ENCODE results near the gene PDZD2.

PDZD2 gene

GRCh38 chr5:31895199-31895820 is 256.4 kb downstream of the PDZD2 start:
- no peaks in the 10 kb centered on the region for H3K4me1 ChIP-seq (ENCODE audit: control insufficient read depth, insufficient read depth, low read length)
- H3K27me3 ChIP-seq (ENCODE audit: control insufficient read depth, insufficient read depth, low read length), result no peaks in the 10 kb centered on the region
- no peaks in the 10 kb centered on the region for H3K36me3 ChIP-seq (ENCODE audit: control insufficient read depth, insufficient read depth, low read length)
- H3K9me3 ChIP-seq (ENCODE audit: control insufficient read depth, insufficient read depth, low read length), result no peaks in the 10 kb centered on the region
- no peak overlapping the region for H3K9ac ChIP-seq (ENCODE audit: low read depth, low read length)
- H3K4me3 ChIP-seq (ENCODE audit: low read depth, low read length), result no peak overlapping the region

- H3K27me3 ChIP-seq (ENCODE audit: control insufficient read depth, insufficient read depth, low read length), result no peaks in the 10 kb centered on the region
- no peaks in the 10 kb centered on the region for H3K9me3 ChIP-seq (ENCODE audit: control insufficient read depth, insufficient read depth, low read length)
- no peaks in the 10 kb centered on the region for H3K36me3 ChIP-seq (ENCODE audit: control insufficient read depth, insufficient read depth, low read length)
- H3K4me1 ChIP-seq (ENCODE audit: control insufficient read depth, insufficient read depth, low read length), result no peaks in the 10 kb centered on the region
- no peak overlapping the region for H3K4me3 ChIP-seq (ENCODE audit: low read depth, low read length)
- H3K9ac ChIP-seq (ENCODE audit: low read depth, low read length), result no peak overlapping the region
Measured at GRCh38 chr5:31898036-31898632, 259.2 kb downstream of the PDZD2 start.

GRCh38 chr5:31900296-31900865 is 261.4 kb downstream of the PDZD2 start:
- Histone ChIP-seq H3K4me1 (ENCODE audit: control insufficient read depth, insufficient read depth, low read length) (no peaks in the 10 kb centered on the region), H3K36me3 (ENCODE audit: control insufficient read depth, insufficient read depth, low read length) (no peaks in the 10 kb centered on the region), H3K9me3 (ENCODE audit: control insufficient read depth, insufficient read depth, low read length) (no peaks in the 10 kb centered on the region), H3K4me3 (ENCODE audit: low read depth, low read length) (no peak overlapping the region), H3K27me3 (ENCODE audit: control insufficient read depth, insufficient read depth, low read length) (no peaks in the 10 kb centered on the region), H3K9ac (ENCODE audit: low read depth, low read length) (no peak overlapping the region)

- Histone ChIP-seq H3K4me1 (ENCODE audit: control insufficient read depth, insufficient read depth, low read length) (no peaks in the 10 kb centered on the region), H3K9me3 (ENCODE audit: control insufficient read depth, insufficient read depth, low read length) (no peaks in the 10 kb centered on the region), H3K4me3 (ENCODE audit: low read depth, low read length) (no peak overlapping the region), H3K36me3 (ENCODE audit: control insufficient read depth, insufficient read depth, low read length) (no peaks in the 10 kb centered on the region), H3K27me3 (ENCODE audit: control insufficient read depth, insufficient read depth, low read length) (no peaks in the 10 kb centered on the region), H3K9ac (ENCODE audit: low read depth, low read length) (no peak overlapping the region)
Measured at GRCh38 chr5:31901807-31902530, 263.0 kb downstream of the PDZD2 start.

- no peaks in the 10 kb centered on the region for H3K4me1 ChIP-seq (ENCODE audit: control insufficient read depth, insufficient read depth, low read length)
- no peak overlapping the region for H3K4me3 ChIP-seq (ENCODE audit: low read depth, low read length)
- no peaks in the 10 kb centered on the region for H3K9me3 ChIP-seq (ENCODE audit: control insufficient read depth, insufficient read depth, low read length)
- H3K27me3 ChIP-seq (ENCODE audit: control insufficient read depth, insufficient read depth, low read length), result no peaks in the 10 kb centered on the region
- no peaks in the 10 kb centered on the region for H3K36me3 ChIP-seq (ENCODE audit: control insufficient read depth, insufficient read depth, low read length)
- no peak overlapping the region for H3K9ac ChIP-seq (ENCODE audit: low read depth, low read length)
Measured at GRCh38 chr5:31908396-31908795, 269.5 kb downstream of the PDZD2 start.

GRCh38 chr5:31909073-31909472 is 270.1 kb downstream of the PDZD2 start:
- Histone ChIP-seq H3K9me3 (ENCODE audit: control insufficient read depth, insufficient read depth, low read length) (no peaks in the 10 kb centered on the region), H3K9ac (ENCODE audit: low read depth, low read length) (no peak overlapping the region), H3K4me1 (ENCODE audit: control insufficient read depth, insufficient read depth, low read length) (no peaks in the 10 kb centered on the region), H3K4me3 (ENCODE audit: low read depth, low read length) (no peak overlapping the region), H3K36me3 (ENCODE audit: control insufficient read depth, insufficient read depth, low read length) (no peaks in the 10 kb centered on the region), H3K27me3 (ENCODE audit: control insufficient read depth, insufficient read depth, low read length) (no peaks in the 10 kb centered on the region)

GRCh38 chr5:31911291-31912265 is 272.6 kb downstream of the PDZD2 start:
- Histone ChIP-seq H3K4me1 (ENCODE audit: control insufficient read depth, insufficient read depth, low read length) (peaks cover 2% of the 10 kb centered on the region), H3K36me3 (ENCODE audit: control insufficient read depth, insufficient read depth, low read length) (no peaks in the 10 kb centered on the region), H3K9ac (ENCODE audit: low read depth, low read length) (no peak overlapping the region), H3K4me3 (ENCODE audit: low read depth, low read length) (no peak overlapping the region), H3K9me3 (ENCODE audit: control insufficient read depth, insufficient read depth, low read length) (no peaks in the 10 kb centered on the region), H3K27me3 (ENCODE audit: control insufficient read depth, insufficient read depth, low read length) (no peaks in the 10 kb centered on the region)

GRCh38 chr5:31913808-31914207 is 274.9 kb downstream of the PDZD2 start:
- Histone ChIP-seq H3K9ac (ENCODE audit: low read depth, low read length) (no peak overlapping the region), H3K27me3 (ENCODE audit: control insufficient read depth, insufficient read depth, low read length) (no peaks in the 10 kb centered on the region), H3K4me3 (ENCODE audit: low read depth, low read length) (no peak overlapping the region), H3K36me3 (ENCODE audit: control insufficient read depth, insufficient read depth, low read length) (no peaks in the 10 kb centered on the region), H3K4me1 (ENCODE audit: control insufficient read depth, insufficient read depth, low read length) (peaks cover 2% of the 10 kb centered on the region), H3K9me3 (ENCODE audit: control insufficient read depth, insufficient read depth, low read length) (no peaks in the 10 kb centered on the region)

GRCh38 chr5:31916327-31916726 is 277.4 kb downstream of the PDZD2 start:
- Histone ChIP-seq H3K4me1 (ENCODE audit: control insufficient read depth, insufficient read depth, low read length) (peaks cover 2% of the 10 kb centered on the region), H3K4me3 (ENCODE audit: low read depth, low read length) (no peak overlapping the region), H3K36me3 (ENCODE audit: control insufficient read depth, insufficient read depth, low read length) (no peaks in the 10 kb centered on the region), H3K9me3 (ENCODE audit: control insufficient read depth, insufficient read depth, low read length) (no peaks in the 10 kb centered on the region), H3K9ac (ENCODE audit: low read depth, low read length) (no peak overlapping the region), H3K27me3 (ENCODE audit: control insufficient read depth, insufficient read depth, low read length) (no peaks in the 10 kb centered on the region)

GRCh38 chr5:31918739-31919138 is 279.8 kb downstream of the PDZD2 start:
- Histone ChIP-seq H3K9ac (ENCODE audit: low read depth, low read length) (no peak overlapping the region), H3K4me1 (ENCODE audit: control insufficient read depth, insufficient read depth, low read length) (peaks cover 2% of the 10 kb centered on the region), H3K36me3 (ENCODE audit: control insufficient read depth, insufficient read depth, low read length) (no peaks in the 10 kb centered on the region), H3K27me3 (ENCODE audit: control insufficient read depth, insufficient read depth, low read length) (no peaks in the 10 kb centered on the region), H3K4me3 (ENCODE audit: low read depth, low read length) (no peak overlapping the region), H3K9me3 (ENCODE audit: control insufficient read depth, insufficient read depth, low read length) (no peaks in the 10 kb centered on the region)

GRCh38 chr5:31921852-31922305 is 282.9 kb downstream of the PDZD2 start:
- Histone ChIP-seq H3K36me3 (ENCODE audit: control insufficient read depth, insufficient read depth, low read length) (no peaks in the 10 kb centered on the region), H3K27me3 (ENCODE audit: control insufficient read depth, insufficient read depth, low read length) (no peaks in the 10 kb centered on the region), H3K4me3 (ENCODE audit: low read depth, low read length) (no peak overlapping the region), H3K9ac (ENCODE audit: low read depth, low read length) (no peak overlapping the region), H3K4me1 (ENCODE audit: control insufficient read depth, insufficient read depth, low read length) (no peaks in the 10 kb centered on the region), H3K9me3 (ENCODE audit: control insufficient read depth, insufficient read depth, low read length) (no peaks in the 10 kb centered on the region)
